Loucy (cell line): ENCODE measurements around the gene MAGIX.
A peak's percentile ranks its signal among the peaks of the same experiment; 100 is the strongest.

Experiments
- H2AFZ ChIP-seq: fragments of 200-600 bp; sonication (generic); 2 replicates; pipeline ENCODE4 v1.6.0; 2016; ENCODE audit warnings: antibody characterized with exemption, mild to moderate bottlenecking, low read length, moderate library complexity
- H3F3A ChIP-seq: fragments of 200-600 bp; 2 replicates; pipeline ENCODE4 v1.6.0; 2016; ENCODE audit warnings: antibody characterized with exemption, low read depth, mild to moderate bottlenecking
- H3K27me3 ChIP-seq: fragments of 200-600 bp; sonication (generic); 2 replicates; pipeline ENCODE4 v1.6.1; 2014; ENCODE audit warnings: low read length, mild to moderate bottlenecking; ENCODE audit not compliant: insufficient read depth, poor library complexity, severe bottlenecking
- H3K36me3 ChIP-seq: fragments of 200-600 bp; sonication (generic); 2 replicates; pipeline ENCODE4 v1.6.1; 2016; ENCODE audit warnings: low read length; ENCODE audit not compliant: insufficient read depth
- H3K4me1 ChIP-seq: fragments of 200-600 bp; sonication (generic); 2 replicates; pipeline ENCODE4 v1.5.1; 2014; ENCODE audit warnings: low read length, mild to moderate bottlenecking; ENCODE audit not compliant: insufficient read depth, poor library complexity, severe bottlenecking
- H3K4me2 ChIP-seq: fragments of 200-600 bp; sonication (generic); 2 replicates; pipeline ENCODE4 v1.6.0; 2014; ENCODE audit warnings: antibody characterized with exemption, low read length, low read depth, mild to moderate bottlenecking; ENCODE audit not compliant: poor library complexity, severe bottlenecking
- H3K4me3 ChIP-seq: fragments of 200-600 bp; sonication (generic); 2 replicates; pipeline ENCODE4 v1.5.1; 2014; ENCODE audit warnings: low read length, mild to moderate bottlenecking, mixed read lengths; ENCODE audit not compliant: poor library complexity, severe bottlenecking
- H3K79me2 ChIP-seq: fragments of 200-600 bp; sonication (generic); 2 replicates; pipeline ENCODE4 v1.6.1; 2014; ENCODE audit warnings: low read length; ENCODE audit not compliant: insufficient read depth
- H3K9ac ChIP-seq: fragments of 200-600 bp; sonication (generic); 2 replicates; pipeline ENCODE4 v1.6.0; 2014; ENCODE audit warnings: mild to moderate bottlenecking, low read depth, low read length, moderate library complexity; ENCODE audit not compliant: poor library complexity, severe bottlenecking
- H3K9me2 ChIP-seq: fragments of 200-600 bp; sonication (generic); replicated peaks from 2 replicates; pipeline ENCODE4 v1.6.1; 2016; ENCODE audit warnings: low read depth, low read length, mixed read lengths
- H3K9me3 ChIP-seq: fragments of 200-600 bp; sonication (generic); 2 replicates; pipeline ENCODE4 v1.6.1; 2014; ENCODE audit warnings: mild to moderate bottlenecking, antibody characterized with exemption, low read length, low read depth; ENCODE audit not compliant: insufficient read depth
- H4K20me1 ChIP-seq: fragments of 200-600 bp; sonication (generic); 2 replicates; pipeline ENCODE4 v1.6.0; 2014; ENCODE audit warnings: antibody characterized with exemption, low read length, mild to moderate bottlenecking; ENCODE audit not compliant: insufficient read depth, poor library complexity, severe bottlenecking
- EZH2phosphoT487 ChIP-seq: fragments of 200-600 bp; IDR thresholded peaks from 2 replicates; pipeline ENCODE4 v1.6.1; 2018; ENCODE audit warnings: antibody characterized with exemption, mild to moderate bottlenecking, moderate library complexity, borderline replicate concordance
- TF ChIP-seq, protein P1 (sequence below): fragments of 200-600 bp; sonication (generic); conservative IDR thresholded peaks from 2 replicates; pipeline ENCODE4 v1.5.1; 2014; ENCODE audit warnings: mild to moderate bottlenecking, antibody characterized with exemption, low read length

Gene MAGIX

DNA sequence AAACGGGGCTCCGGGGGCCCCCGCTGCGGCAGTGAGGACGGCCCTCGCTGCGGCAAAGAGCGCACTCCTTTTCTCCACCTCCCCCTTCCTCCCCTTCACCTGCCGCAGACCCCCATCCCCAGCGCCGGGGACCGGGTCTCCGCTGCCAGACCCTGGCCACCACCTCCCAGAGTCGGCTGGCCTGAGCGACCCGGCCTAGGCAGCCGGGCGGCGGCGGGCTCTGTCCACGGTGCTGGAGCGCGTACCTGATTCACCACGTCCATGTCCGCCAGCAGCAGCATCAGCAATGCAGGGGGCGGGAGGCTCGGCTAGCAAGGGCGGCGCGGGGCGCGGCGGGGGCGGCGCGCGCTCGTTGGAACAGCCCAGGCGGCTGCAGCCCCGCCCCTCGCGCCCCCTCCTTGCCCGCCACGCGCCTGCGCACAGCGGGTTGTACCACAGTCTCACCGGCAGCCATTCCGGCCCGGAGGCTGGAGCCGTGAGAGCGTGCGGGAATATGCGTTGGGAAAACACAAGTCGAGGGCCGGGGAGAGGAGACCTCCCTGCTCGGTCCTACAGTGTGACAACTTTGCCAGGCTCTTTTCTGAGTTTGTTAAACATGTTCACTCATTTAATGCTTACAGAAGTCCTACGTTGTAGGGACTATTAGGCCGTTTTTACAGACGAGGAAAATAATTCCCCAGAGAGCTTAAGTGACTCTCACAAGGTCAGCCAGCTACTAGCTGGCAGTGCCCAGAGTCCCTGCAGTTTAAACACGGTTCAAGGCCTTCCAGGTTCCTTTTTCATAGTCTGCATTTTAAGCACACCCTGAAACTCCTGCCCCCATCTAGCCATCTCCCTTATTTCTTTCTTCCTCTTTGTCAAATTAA is 37.6 kb downstream of the MAGIX start, which contains the start of gene SYP:
Gene SYP (minus strand): TSS at position 288 of the 866 bp plus-strand sequence. CDS start 7 bp downstream, at position 281.
- Histone ChIP-seq H3K79me2 (no peaks in the 10 kb centered on the region), H2AFZ (peak within 1 kb of the TSS; percentile 81), H3K9me3 (no peaks in the 10 kb centered on the region), H3K4me2 (peak within 1 kb of the TSS; percentile 81), H4K20me1 (no peaks in the 10 kb centered on the region), H3K9ac (peak within 1 kb of the TSS; percentile 67), H3K36me3 (no peaks in the 10 kb centered on the region), H3K9me2 (no peaks in the 10 kb centered on the region), H3K4me3 (peak within 1 kb of the TSS; percentile 74), H3K27me3 (peaks cover 18% of the 10 kb centered on the region), H3F3A (no peaks in the 10 kb centered on the region), H3K4me1 (no peaks in the 10 kb centered on the region)
- no peak for TF ChIP-seq EZH2phosphoT487
- TF ChIP-seq, protein P1, sequence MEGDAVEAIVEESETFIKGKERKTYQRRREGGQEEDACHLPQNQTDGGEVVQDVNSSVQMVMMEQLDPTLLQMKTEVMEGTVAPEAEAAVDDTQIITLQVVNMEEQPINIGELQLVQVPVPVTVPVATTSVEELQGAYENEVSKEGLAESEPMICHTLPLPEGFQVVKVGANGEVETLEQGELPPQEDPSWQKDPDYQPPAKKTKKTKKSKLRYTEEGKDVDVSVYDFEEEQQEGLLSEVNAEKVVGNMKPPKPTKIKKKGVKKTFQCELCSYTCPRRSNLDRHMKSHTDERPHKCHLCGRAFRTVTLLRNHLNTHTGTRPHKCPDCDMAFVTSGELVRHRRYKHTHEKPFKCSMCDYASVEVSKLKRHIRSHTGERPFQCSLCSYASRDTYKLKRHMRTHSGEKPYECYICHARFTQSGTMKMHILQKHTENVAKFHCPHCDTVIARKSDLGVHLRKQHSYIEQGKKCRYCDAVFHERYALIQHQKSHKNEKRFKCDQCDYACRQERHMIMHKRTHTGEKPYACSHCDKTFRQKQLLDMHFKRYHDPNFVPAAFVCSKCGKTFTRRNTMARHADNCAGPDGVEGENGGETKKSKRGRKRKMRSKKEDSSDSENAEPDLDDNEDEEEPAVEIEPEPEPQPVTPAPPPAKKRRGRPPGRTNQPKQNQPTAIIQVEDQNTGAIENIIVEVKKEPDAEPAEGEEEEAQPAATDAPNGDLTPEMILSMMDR = no peak

DNA sequence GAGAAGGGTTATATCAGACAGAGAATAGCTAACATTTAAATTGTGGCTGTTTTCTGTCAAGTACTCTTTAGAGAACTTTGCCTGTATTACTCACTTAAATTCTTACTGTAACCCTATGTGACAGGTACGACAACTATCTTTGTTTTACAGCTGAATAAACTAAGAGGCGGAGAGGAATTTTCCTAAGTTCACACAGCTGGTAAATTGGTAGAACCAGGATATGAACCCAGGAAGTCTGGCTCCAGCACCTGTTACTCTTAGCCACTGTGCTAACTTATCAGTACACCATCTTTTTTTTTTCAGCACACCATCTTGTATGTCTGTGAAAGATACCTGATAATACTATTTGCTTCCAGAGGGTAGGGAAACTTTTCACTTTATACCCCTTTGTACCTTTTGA is 39.5 kb downstream of the MAGIX start:
- Histone ChIP-seq H3F3A (no peaks in the 10 kb centered on the region), H3K9me3 (no peaks in the 10 kb centered on the region), H3K4me3 (no peak overlapping the region), H3K27me3 (peaks cover 18% of the 10 kb centered on the region), H3K4me2 (no peak overlapping the region), H3K9ac (no peak overlapping the region), H3K79me2 (no peaks in the 10 kb centered on the region), H4K20me1 (no peaks in the 10 kb centered on the region), H3K9me2 (no peaks in the 10 kb centered on the region), H3K4me1 (no peaks in the 10 kb centered on the region), H3K36me3 (no peaks in the 10 kb centered on the region), H2AFZ (no peak overlapping the region)
- TF ChIP-seq, protein P1 = no peak
- TF ChIP-seq EZH2phosphoT487 = no peak

DNA sequence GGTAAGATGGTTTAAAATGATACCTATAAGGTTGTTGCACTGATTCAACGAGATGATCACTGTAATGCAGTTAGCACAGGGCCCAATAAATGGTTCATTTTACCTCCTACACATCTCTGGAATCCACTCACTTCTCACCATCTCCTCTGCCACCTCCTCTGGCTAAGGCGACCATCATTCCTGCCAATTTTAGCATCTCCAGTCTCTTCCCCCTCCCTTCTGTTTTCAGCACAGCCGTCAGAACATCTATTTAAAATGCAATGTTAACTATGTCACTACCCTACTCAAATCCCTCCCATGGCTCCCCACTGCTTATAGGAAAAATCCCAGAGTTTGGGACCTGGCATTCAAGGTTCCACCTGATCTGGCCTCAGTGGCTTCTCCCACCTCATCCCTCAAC is 41.0 kb downstream of the MAGIX start:
- no peaks in the 10 kb centered on the region for H3F3A ChIP-seq
- no peak overlapping the region for H2AFZ ChIP-seq
- no peaks in the 10 kb centered on the region for H3K9me3 ChIP-seq
- no peaks in the 10 kb centered on the region for H3K79me2 ChIP-seq
- no peak overlapping the region for H3K4me2 ChIP-seq
- H3K4me3 ChIP-seq = no peak overlapping the region
- no peaks in the 10 kb centered on the region for H3K36me3 ChIP-seq
- H3K27me3 ChIP-seq = peaks cover 18% of the 10 kb centered on the region
- no peaks in the 10 kb centered on the region for H3K9me2 ChIP-seq
- H3K9ac ChIP-seq = no peak overlapping the region
- TF ChIP-seq, protein P1 = no peak
- TF ChIP-seq EZH2phosphoT487 = no peak
- no peaks in the 10 kb centered on the region for H3K4me1 ChIP-seq
- H4K20me1 ChIP-seq = no peaks in the 10 kb centered on the region
